Gastrocnemius medialis (tissue), 4 donors: ENCODE results near the gene RELT. TPM values are rescaled to one million over a fixed set of nuclear protein-coding genes. Genes with fewer than 3 reads are reported as not detected.

ENCODE experiments used
- ATAC-seq, 2 donors: fragments of 150-250 bp; one replicate each; pipeline ENCODE4 v1.9.1; 2016
- DNase-seq, 2 donors: peaks; one replicate each; pipeline ENCODE4 v3.0.0-alpha.2; 2019
- H3K27ac ChIP-seq, 4 donors: fragments of 200-600 bp; sonication (generic); 1 replicate in 1 of 4; 2 replicates in 3 of 4; pipeline ENCODE4 v1.5.1; 2016 to 2018; ENCODE audit warnings: mild to moderate bottlenecking in 2 of 4, moderate library complexity in 1 of 4
- H3K27me3 ChIP-seq, 3 donors: fragments of 200-600 bp; sonication (generic) in 2 of 3; 1 replicate in 1 of 3; 2 replicates in 2 of 3; pipeline versions ENCODE4 v1.5.1 to v1.6.0; 2016 to 2019; ENCODE audit warnings: mild to moderate bottlenecking in 1 of 3, moderate library complexity in 1 of 3
- H3K36me3 ChIP-seq, 2 donors: fragments of 200-600 bp; sonication (generic) in 1 of 2; one replicate each; pipeline ENCODE4 v1.5.1; 2017 to 2018
- H3K4me1 ChIP-seq, 2 donors: fragments of 200-600 bp; sonication (generic) in 1 of 2; one replicate each; pipeline ENCODE4 v1.5.1; 2016 to 2017; ENCODE audit warnings: mild to moderate bottlenecking in 2 of 2
- H3K4me3 ChIP-seq, 4 donors: fragments of 200-600 bp; sonication (generic) in 3 of 4; 1 replicate in 1 of 4; 2 replicates in 3 of 4; pipeline ENCODE4 v1.5.1; 2016 to 2019; ENCODE audit warnings: mild to moderate bottlenecking in 2 of 4
- H3K9me3 ChIP-seq, 3 donors: fragments of 200-600 bp; sonication (generic) in 2 of 3; 1 replicate in 1 of 3; 2 replicates in 2 of 3; pipeline ENCODE4 v1.5.1; 2016 to 2019
- POLR2A ChIP-seq, 2 donors: fragments of 450-650 bp; IDR thresholded peaks; one replicate each; pipeline ENCODE4 v1.6.1; 2017; ENCODE audit warnings: antibody characterized with exemption in 2 of 2, mild to moderate bottlenecking in 2 of 2, moderate library complexity in 2 of 2
- in situ Hi-C, 4 donors: fragments of 200-750 bp; cut with MboI; loops; one replicate each; pipeline versions ENCODE4 v1.15.0 to v1.8.0; 2017; ENCODE audit warnings: low sequenced_read_pairs in 4 of 4
- intact Hi-C: fragments of 100-400 bp; cut with DNase I; formaldehyde crosslinking; loops from one replicate; pipeline ENCODE4 v1.15.1; 2023; ENCODE audit warnings: low total_unique reads
- total RNA-seq, 4 donors: library from RNA; depleted of rRNA; stranded (reverse); fragments of >200 nt; gene quantifications; one replicate each; pipeline versions ENCODE4 v1.1.0 to v1.2.3, GENCODE V29; 2016
- TF ChIP-seq, protein P1 (sequence below), 5 experiments: fragments of 450-650 bp in 3 of 5; fragments of 200-600 bp in 2 of 5; sonication (generic) in 2 of 5; IDR thresholded peaks in 4 of 5; conservative IDR thresholded peaks in 1 of 5; 1 replicate in 4 of 5; 2 replicates in 1 of 5; pipeline ENCODE4 v1.5.1; 2016 to 2019; ENCODE audit warnings: antibody characterized with exemption in 5 of 5, mild to moderate bottlenecking in 3 of 5, moderate library complexity in 3 of 5

RELT gene
- total RNA-seq, 4 donors from 2014 or later = 18.5 to 63.5 (median 36.7) TPM

DNA sequence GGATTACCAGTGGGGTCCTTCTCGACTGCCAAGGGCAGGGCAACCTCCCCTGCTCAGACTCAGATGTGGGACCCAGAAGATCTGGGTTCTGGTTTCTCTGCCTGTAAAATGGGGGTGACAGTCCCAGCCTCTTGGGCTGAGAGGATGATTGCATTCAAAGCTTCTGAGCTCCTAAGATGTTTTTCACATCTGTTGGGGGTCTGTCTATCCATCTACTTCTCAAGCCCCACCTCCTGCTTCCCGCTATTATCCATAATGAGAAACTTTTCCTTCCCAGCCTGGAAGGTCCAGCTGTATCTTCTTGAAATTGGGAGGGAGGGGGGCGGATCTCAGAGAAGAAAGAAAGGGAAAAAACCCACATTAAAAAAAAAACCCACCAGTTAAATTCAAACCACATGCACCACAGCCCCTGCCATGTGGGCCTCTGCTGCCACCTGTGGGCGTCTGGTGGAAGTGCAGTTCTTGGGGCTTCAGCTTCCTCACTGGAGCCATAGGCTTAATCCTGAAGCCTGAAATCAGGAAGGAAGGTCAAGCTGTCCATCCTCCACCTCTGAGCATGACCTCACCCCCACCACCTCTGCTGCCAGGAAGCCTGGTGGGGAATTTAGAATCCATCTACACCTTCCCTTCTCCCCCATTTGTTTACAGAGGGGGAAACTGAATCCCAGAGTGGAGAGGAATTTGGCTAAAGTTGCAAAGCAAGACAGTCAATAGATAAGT lies 40.8 kb upstream of the RELT start:
- TF ChIP-seq POLR2A (IDR thresholded peaks at IDR 0.05) = no peak
- TF ChIP-seq, protein P1, sequence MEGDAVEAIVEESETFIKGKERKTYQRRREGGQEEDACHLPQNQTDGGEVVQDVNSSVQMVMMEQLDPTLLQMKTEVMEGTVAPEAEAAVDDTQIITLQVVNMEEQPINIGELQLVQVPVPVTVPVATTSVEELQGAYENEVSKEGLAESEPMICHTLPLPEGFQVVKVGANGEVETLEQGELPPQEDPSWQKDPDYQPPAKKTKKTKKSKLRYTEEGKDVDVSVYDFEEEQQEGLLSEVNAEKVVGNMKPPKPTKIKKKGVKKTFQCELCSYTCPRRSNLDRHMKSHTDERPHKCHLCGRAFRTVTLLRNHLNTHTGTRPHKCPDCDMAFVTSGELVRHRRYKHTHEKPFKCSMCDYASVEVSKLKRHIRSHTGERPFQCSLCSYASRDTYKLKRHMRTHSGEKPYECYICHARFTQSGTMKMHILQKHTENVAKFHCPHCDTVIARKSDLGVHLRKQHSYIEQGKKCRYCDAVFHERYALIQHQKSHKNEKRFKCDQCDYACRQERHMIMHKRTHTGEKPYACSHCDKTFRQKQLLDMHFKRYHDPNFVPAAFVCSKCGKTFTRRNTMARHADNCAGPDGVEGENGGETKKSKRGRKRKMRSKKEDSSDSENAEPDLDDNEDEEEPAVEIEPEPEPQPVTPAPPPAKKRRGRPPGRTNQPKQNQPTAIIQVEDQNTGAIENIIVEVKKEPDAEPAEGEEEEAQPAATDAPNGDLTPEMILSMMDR (IDR thresholded peaks at IDR 0.05 in 4 of 5, conservative IDR thresholded peaks at IDR 0.05 in 1 of 5) = peak; percentile 76 to 100 (median 88)
- in situ Hi-C loops (loop anchor here in 3 of 4 donors (5.0 kb wide), 1 partner anchor 33 kb away; no protein-coding TSS in a partner anchor), intact Hi-C loops (loop anchor here (1.0 to 10.0 kb wide), 2 partner anchors 28 to 501 kb away; no protein-coding TSS in a partner anchor)
- ATAC-seq (peak; percentile 74 to 86), DNase-seq (peak; percentile 47 to 76)
- H3K27ac ChIP-seq = peak overlapping the region; percentile 27 to 59 (median 45)
- no peak overlapping the region for H3K4me3 ChIP-seq
- H3K36me3 ChIP-seq = no peaks in the 10 kb centered on the region
- H3K9me3 ChIP-seq = no peaks in the 10 kb centered on the region
- no peaks in the 10 kb centered on the region for H3K27me3 ChIP-seq
- H3K4me1 ChIP-seq = peaks cover 10 to 12% of the 10 kb centered on the region in 2 donors

DNA sequence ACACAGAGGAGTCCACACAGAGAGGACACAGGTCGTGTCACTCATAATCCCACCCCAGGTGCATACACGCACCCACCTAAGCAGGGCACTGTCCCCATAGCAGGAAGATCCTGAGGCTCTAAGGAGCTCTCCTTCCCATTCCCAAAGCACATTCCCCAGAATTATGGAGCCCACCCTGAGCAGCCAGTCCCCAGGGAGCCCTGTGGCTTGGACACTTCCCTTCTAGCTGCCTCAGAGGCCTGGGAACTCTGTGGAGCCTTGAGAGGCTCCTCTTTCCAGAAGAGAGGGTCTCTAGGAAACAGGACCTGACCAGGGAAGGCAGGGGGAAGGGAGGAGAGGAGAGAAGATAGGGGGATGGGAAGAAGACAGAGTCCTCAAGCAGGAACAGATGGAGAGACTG lies 38.4 kb upstream of the RELT start:
- Histone ChIP-seq H3K4me3 (no peak overlapping the region), H3K9me3 (no peaks in the 10 kb centered on the region), H3K27ac (peak overlapping the region; percentile 24 to 40 (median 34)), H3K27me3 (no peaks in the 10 kb centered on the region), H3K4me1 (peaks cover 12 to 13% of the 10 kb centered on the region in 2 donors), H3K36me3 (no peaks in the 10 kb centered on the region)
- intact Hi-C loops (loop anchor here (10.0 kb wide), 1 partner anchor 503 kb away; no protein-coding TSS in a partner anchor), in situ Hi-C loops (loop anchor here in 3 of 4 donors (5.0 kb wide), 1 partner anchor 36 kb away; no protein-coding TSS in a partner anchor)
- ATAC-seq (no peak), DNase-seq (no peak)
- TF ChIP-seq, protein P1 (IDR thresholded peaks at IDR 0.05 in 4 of 5, conservative IDR thresholded peaks at IDR 0.05 in 1 of 5) = no peak
- no peak for TF ChIP-seq POLR2A (IDR thresholded peaks at IDR 0.05)

DNA sequence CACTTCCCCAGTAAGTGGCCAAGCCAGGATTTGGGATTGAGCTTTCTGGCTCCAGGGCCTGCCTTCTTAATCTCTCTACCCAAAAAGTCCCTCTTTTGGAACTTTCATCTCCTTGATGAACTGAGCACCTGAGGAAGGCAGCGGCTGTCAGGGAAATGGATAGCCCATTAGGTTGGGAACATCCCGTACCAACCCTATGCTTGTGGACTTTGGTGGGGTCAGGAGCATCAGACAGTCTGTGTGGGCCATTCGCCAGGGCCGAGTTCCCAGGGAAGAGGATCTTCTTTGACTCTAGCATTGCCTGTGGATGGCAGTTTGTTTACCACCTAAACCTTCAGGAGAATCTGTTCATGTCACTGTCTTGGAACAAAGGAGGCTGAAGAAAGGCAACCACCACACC lies 37.9 kb upstream of the RELT start:
- in situ Hi-C loops (loop anchor here in 3 of 4 donors (5.0 kb wide), 1 partner anchor 36 kb away; no protein-coding TSS in a partner anchor), intact Hi-C loops (loop anchor here (10.0 kb wide), 1 partner anchor 503 kb away; no protein-coding TSS in a partner anchor)
- no peaks in the 10 kb centered on the region for H3K36me3 ChIP-seq
- peaks cover 12 to 15% of the 10 kb centered on the region in 2 donors for H3K4me1 ChIP-seq
- ATAC-seq = no peak
- TF ChIP-seq, protein P1 (IDR thresholded peaks at IDR 0.05 in 4 of 5, conservative IDR thresholded peaks at IDR 0.05 in 1 of 5) = no peak
- TF ChIP-seq POLR2A (IDR thresholded peaks at IDR 0.05) = no peak
- H3K27ac ChIP-seq = peak overlapping the region; percentile 27 to 54 (median 42)
- H3K27me3 ChIP-seq = no peaks in the 10 kb centered on the region
- no peak for DNase-seq
- no peaks in the 10 kb centered on the region for H3K9me3 ChIP-seq
- H3K4me3 ChIP-seq = no peak overlapping the region

DNA sequence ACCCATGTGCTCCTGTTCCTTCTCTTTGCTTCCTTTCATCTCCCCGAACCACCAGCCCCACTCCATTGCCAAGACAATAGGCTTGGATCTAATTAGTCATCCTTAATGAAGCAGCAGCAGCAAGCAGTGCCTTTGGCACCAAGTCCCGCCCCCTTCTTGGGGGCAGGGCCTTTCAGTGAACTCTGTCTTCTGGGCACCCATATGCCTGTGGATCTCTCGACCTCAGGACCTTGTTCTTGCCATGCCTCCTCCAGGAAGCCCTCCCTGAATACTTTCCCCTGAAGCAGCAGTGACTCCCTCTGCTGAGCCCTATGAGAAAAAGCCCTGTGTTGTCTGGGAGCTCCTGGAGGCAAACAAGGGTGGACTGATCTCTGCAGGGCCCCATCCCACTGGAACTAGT lies 36.0 kb upstream of the RELT start:
- TF ChIP-seq, protein P1 (IDR thresholded peaks at IDR 0.05 in 4 of 5, conservative IDR thresholded peaks at IDR 0.05 in 1 of 5) = no peak
- no peak for TF ChIP-seq POLR2A (IDR thresholded peaks at IDR 0.05)
- intact Hi-C loops = no loop called here
- peaks cover 3 to 13% of the 10 kb centered on the region in 2 donors for H3K4me1 ChIP-seq
- DNase-seq (no peak), ATAC-seq (no peak)
- no peak overlapping the region for H3K4me3 ChIP-seq
- H3K9me3 ChIP-seq = no peaks in the 10 kb centered on the region
- no peak overlapping the region for H3K27ac ChIP-seq
- in situ Hi-C loops = no loop called here
- no peaks in the 10 kb centered on the region for H3K36me3 ChIP-seq
- no peaks in the 10 kb centered on the region for H3K27me3 ChIP-seq
